Umbilical cord (tissue), 2 donors: ENCODE measurements around the gene MED22. TPM values are rescaled to one million over a fixed set of nuclear protein-coding genes. Genes with fewer than 3 reads are reported as not detected.
"Not testable (repeated sequence)": the region's sequence is repeated elsewhere in the genome, so short reads cannot be mapped to it uniquely, and the experiment has no call there.

Source experiments
- DNase-seq: peaks from one replicate; pipeline ENCODE4 v3.0.0-alpha.2; 2015; ENCODE audit warnings: low spot score
- total RNA-seq: library from RNA; depleted of rRNA; stranded (reverse); fragments of >200 nt; gene quantifications from one replicate; pipeline ENCODE4 v1.2.3, GENCODE V29; 2014; ENCODE audit warnings: low replicate concordance; ENCODE audit not compliant: insufficient read depth

MED22 gene
- total RNA-seq, 1 donor from 2014 or later: 27.7 TPM

DNA sequence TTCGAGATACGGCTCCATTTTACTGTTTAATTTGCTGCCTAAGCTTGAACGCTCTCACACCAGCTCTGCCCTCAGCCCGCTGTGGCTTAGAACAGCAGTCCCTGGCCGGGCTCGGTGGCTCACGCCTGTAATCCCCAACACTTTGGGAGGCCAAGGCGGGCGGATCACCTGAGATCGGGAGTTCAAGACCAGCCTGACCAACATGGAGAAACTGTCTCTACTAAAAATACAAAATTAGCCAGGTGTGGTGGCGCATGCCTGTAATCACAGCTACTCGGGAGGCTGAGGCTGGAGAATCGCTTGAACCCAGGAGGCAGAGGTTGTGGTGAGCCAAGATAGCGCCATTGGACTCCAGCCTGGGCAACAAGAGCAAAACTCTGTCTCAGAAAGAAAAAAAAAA, 29.3 kb upstream of the MED22 start:
- DNase-seq: not testable (repeated sequence)

DNA sequence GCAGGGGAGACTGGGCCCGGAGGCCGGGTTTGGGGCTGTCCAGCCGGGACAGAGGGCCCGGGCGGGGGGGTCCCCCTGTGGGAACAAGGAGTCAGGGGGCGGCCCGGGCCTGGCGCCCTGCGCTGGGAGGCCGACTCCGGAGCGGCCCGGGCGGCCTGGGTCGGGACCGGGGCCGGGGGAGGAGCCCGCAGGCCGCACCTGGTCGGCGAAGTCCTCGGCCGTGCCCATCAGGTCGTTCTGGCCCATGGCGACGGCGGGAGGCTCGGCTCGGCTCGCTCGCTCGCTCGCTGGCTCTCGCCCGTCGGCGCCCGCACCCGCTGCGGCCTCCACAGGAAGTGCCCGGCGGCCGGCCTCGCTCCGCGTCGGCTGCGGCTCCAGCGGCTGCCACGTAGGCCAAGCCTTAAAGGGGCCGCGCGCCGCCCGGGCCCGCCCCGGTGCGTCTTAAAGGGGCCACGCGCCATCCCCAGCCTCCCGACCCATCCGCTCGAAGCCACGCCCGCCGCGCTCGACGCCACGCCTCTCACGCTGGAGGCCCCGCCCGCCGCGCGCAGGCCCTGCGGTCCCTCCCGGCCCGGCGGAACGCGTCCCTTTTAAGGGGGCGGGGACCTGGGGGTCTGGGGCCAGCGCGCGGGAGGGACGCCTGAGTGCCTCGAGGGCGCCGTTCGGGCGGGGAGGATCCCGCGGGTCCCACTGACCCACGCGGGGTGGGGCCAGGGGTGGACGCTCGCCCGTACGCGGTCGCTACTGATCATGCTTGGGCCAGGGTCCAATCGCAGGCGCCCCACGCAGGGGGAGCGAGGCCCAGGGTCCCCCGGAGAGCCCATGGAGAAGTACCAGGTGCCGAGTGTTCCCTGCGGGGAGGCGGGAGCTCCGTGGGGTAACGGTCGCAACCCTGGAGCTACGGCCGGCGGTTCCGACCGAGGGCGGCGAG, 28.1 kb upstream of the MED22 start, which contains the start of the genes STKLD1 and SURF4:
Gene STKLD1, plus strand, starts transcription at position 643 of the 931 bp plus-strand sequence. Its CDS starts 108 bp downstream, at position 751.
Gene SURF4, minus strand, starts transcription at position 337 of the 931 bp plus-strand sequence. Its CDS starts 91 bp downstream, at position 246.
- DNase-seq: peak; percentile 98

DNA sequence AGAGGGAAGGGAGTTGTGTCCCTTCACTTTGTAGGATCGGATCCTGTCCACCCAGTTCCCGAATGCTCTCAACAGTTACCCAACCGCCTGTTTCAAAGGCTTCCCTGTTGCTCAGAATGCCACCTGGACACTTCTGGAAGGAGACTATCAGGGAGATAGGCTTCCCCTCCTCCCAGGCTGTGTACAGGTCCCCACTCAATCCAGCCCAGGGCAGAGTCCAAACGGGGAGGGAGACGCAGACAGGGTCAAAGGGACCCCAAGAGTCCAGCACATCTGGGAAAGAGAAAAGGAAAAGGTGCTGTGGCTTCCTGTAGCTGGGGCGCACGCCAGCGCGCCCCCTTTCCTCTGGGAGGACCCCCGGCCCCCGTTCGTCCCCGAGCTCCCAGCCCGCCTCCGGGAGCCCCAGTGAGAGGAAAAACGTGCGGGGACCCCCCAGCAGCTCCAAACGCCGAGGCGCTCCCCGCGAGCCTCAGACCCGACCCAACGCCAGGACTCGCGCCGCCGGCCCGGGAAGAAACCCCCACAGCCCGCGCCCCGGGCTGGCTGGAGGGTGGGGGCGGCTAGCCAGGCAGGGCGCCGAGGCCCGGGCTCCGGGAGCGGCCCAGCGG, 27.3 kb upstream of the MED22 start:
- DNase-seq: peak; percentile 52

DNA sequence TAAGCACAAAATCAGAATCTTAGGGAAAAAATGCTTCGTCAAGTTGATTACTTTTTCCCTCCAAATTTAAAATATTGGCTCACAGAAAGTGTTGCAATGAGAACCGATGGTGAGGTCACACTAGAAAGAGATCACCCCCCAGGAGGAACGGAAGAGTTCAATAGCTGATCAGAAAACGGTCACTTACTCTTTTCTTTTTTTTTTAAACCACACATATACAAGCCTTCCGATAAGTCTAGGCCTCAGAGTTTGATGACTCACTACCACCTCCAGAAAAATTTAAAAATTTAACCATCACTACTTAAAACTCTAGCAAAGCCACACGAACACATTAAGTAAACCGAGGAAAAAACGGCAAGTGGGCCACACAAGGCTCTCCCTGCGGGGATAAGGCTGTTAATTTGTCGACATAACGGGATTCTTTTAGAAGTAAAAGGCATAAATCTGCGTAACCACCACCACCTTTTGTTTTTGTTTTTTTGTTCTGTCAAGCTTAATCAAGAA, 26.7 kb upstream of the MED22 start:
- DNase-seq: no peak

DNA sequence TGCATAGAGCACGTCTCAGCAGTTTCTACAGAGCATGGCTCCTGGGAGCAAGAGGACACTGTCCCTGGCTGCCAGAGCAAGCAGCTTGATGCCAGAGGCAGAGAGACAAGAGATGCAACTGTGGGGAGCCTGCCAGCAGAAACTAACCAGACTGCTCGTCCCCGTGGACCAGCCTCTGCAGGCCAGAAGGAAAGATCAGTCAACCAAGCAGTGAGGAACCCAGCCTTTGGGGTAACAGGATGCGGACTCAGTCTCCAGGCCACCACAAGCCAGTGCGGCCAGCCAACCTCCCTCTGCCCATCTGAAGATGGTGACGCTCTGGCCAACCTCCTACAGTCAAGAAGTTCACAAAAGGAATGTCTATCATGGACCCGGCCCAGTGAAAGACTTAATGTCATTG, 24.2 kb upstream of the MED22 start:
- no peak for DNase-seq

DNA sequence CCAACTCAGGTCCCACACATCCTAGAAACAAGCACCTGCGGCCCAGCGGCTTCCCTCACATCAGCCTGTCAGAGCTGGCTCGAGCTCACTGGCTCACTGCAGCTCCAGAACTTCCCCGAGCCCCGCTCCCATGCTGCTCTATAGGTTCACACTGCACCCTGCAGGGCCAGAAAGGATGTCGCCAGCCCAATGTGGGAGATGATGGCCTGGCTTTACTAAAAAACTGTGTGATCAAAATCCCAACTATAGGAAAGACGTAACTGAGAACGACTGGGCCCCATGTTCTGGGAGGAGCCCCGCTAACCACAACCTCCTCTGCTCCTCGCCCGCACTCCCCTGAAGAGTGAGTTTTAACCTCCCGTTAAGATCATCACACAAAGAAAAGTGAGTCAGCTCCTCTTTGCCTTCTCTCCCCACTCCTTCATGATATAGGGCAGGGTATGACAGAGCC, 23.4 kb upstream of the MED22 start:
- no peak for DNase-seq

DNA sequence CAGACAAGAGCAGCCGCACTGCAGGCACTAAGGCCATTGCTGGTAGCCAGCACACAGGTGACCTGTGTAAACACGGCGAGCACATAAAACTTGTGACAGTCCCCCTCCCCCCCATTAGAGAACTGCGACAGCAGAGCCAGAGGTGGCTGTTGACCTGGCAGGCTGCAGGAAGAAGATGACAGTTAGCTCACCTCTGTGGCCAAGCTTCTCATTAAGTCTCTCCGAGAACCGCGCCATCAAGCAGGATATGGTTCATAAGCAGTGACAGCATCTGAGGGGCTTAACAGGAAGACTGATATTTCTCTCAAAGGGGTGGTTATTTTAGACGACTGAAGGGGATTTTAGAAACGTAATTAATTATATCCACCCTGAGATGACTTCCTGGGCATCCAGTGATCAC, 22.8 kb upstream of the MED22 start:
- DNase-seq: no peak

DNA sequence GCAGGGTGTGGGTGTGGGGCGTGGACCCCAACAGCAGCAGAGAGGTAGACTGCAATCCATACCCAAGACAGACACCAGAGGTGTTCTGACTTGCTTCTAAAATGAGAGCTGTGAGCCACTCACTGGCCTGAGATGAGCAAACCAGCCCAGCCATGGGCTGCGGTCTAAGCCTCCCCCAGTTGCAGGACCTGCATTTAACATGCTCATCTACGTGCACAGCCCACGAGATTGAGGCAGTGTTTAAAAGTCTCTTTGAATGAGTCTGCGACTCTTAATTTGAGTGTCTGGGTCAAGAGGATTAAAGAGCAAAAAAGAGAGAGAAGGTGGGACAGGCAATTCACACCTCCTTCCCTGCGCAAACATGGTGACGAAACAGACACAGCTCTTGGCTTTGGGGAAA, 22.0 kb upstream of the MED22 start:
- DNase-seq: no peak

DNA sequence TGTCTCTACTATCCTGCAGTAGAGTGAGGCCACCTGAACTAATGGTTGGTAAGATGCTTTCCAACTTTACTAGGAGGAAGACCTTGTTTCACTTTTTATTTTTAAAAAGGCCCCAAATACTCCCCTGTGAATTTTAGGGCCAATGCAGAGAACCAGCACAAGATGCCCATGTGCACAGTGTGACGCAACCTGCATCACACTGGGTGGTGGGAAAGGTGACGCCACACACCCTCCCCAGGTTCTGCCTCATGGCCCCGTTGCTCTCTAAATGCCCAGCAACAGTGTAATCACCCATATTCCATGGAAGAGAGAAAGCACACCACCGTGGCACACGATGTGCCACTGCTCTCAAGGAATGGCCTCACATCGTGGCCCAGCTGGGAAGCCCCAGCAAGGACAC, 21.5 kb upstream of the MED22 start:
- no peak for DNase-seq

DNA sequence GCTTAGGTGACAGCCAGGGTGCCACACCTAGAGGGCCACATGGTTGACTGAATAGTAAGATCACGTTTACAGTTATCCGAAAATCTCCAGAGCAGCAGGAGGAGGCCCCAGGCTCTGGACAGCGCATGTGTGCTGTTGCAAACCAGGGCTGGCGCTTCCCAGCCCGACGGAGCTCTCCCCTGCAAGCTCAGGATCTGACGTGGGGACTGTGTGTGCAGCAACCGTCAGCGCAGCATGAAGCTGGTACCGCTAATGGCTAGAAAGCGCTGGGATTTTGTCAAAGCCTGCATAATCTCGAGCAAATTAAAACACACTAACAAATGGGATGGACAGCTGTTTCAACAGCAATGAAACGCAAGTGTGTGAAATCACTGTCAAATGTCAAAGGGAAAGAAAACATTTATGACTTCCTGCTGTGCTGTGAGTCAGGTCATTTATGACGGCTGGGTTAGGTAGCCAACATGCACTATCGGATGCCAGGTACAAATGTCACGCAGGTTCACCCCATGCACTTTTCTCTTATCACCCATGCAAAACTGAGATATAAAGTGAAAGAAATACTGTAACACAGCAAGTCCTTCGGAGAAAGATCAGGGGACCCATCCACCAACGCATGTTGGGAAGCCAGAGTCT, 20.4 kb upstream of the MED22 start:
- no peak for DNase-seq

DNA sequence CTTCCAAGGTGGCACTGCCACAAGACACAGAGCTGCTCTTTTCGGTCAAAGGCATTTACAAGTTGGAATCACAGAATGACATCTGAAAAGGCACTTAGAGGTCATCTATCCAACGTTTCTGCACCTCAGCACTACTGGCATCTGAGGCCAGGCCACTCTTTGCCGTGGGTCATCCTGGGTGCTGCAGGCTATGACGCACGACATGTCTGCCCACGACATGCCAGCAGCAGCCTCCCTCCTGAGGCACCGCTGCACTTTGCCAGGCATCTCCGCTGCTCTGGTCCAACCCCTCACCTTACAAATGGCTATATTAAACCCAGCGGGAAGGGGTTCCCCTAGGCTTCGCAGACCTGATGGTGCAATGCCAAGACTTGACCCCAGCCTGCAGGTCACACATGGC, 19.8 kb upstream of the MED22 start:
- no peak for DNase-seq

DNA sequence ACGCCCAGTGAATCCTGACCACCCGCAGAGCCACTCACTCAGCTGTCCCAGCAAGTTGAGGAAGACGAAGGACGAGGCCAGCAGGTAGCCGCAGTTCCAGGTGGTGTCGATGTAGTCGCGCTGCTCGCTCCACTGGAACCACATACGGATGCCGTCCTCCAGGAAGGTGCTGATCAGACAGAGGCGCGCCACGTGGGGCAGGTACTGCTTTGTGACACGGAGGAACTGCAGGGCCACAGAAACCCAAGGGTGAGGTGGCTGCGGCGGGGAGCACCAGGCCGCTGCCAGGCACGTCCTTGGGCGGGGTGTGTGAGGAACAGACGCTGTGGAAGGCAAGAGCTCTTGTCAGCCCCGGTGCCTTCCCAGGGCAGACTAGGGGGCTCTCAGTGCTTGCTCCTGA, 19.3 kb upstream of the MED22 start:
- DNase-seq: no peak

DNA sequence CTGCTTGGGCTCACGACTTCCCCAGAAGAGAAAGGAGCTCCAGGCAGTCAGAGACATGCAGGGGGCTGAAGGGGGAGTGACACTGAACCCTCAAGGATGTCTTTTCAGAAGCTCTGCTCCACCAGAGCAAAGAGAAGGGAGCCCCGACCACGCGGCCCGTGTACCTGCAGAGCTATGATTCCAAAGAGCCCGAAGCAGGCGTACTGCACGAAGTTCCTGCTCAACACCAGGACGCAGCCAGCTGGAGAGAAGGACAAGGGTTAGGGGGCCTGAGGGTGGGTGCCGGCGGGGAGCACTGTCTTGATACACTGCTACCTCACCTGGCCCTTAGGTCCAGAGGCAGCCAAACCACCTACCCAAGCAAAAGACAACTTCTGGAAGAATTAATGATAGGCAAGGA, 18.5 kb upstream of the MED22 start:
- no peak for DNase-seq

DNA sequence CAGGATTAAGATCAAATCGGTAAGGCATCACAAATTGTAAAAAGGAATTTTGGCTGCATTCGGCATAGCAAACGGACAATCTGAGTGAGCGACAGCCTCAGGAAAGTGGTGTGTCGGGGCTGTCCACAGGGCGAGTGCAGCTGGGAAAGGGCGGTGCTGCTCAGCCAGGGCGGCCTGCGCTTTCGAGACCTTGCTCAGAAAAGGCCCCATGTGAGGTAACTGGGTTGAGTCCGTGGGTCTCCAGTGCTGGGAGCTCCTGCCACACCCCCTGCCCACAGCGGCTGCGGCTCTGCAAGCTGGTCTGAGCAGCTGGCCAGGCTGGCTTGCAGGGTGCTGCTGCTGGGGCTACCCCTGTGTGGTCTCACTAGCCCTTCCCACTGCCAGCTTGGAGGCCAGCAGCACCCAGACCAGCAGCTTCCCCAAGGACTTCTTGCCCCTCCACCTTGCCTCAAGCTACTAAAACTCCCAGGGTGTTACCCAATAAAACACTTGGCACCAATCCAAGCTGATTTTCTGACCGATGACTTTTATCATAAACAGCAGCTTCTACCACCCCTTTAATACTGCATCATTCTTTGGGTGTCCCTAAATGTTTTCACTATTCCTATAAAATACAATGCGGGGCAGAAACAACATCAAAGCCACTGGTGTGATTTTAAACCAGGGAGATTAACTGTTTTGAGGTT, 14.6 kb upstream of the MED22 start:
- no peak for DNase-seq

DNA sequence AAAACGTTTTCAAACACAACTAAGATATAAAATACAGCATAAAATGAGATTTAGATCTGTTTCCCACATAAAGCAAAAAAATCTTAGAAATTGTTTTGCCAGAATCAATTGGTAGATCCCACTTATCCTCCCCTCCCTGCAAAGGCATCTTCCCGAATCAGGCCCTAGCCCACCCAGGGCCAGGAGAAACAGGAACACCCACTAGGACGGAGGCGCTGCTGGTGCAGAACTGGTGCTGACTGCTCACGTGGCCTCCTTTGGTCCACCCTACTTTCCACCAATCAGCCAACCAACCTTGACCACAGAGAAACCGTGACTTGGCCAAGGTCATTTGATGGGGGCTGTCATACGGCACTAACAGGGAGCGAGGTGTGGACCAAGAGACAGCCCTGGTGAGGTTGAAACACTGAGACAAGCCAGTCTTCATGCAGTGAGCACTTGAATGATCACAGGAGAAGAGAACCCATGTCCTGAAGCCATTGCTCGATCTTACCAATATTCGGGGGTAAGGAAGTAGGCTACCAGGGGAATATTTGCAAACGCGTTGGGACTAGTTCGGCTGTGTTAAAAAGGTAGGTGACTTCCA, 13.7 kb upstream of the MED22 start:
- no peak for DNase-seq

DNA sequence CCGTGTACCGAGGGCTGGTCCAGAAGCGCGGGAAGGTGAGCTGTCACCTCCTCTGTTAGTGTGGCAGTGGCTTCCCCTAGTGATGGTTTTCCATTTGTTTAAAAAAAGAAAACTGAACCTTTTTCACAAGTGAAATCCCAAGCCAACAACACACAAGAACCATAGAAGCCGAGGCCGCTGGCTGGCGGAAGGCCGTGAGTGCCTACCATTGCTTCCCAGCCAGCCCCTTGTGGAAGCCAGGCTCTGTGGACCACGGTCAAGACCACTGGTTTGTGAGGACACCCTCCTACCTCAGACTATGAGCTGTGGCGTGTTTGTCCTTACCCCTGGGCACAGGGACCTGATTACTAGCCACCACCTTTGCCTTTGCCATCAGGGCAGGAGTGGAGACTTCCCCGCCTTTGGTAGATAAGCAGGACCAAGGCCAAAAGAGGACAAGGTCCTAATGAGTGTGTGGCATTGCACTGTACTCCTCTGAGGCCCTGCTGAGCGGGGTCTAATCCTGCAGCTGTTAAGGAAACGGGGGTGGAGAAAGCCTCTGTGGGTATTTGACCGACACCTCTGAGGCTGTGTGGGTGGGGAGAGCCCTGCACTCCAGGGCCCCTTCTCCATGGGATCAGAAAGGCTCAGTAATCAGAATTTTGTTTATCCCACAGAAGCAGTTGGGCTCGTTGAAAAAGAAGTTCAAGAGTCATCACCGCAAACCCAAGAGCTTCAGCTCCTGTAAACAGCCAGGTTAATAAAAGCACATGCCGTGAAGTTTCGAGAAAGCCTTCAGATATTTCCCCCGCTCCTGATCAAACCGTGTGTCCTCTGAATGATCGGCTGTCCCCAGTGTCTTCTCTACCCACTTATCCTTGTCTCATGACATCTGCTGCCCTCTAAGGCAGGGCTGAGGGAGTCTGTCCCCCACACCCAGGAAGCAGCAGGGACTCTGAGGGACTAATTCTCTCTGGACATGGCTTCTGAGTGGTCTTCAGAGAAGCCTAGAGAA, 12.8 kb upstream of the MED22 start:
- no peak for DNase-seq

DNA sequence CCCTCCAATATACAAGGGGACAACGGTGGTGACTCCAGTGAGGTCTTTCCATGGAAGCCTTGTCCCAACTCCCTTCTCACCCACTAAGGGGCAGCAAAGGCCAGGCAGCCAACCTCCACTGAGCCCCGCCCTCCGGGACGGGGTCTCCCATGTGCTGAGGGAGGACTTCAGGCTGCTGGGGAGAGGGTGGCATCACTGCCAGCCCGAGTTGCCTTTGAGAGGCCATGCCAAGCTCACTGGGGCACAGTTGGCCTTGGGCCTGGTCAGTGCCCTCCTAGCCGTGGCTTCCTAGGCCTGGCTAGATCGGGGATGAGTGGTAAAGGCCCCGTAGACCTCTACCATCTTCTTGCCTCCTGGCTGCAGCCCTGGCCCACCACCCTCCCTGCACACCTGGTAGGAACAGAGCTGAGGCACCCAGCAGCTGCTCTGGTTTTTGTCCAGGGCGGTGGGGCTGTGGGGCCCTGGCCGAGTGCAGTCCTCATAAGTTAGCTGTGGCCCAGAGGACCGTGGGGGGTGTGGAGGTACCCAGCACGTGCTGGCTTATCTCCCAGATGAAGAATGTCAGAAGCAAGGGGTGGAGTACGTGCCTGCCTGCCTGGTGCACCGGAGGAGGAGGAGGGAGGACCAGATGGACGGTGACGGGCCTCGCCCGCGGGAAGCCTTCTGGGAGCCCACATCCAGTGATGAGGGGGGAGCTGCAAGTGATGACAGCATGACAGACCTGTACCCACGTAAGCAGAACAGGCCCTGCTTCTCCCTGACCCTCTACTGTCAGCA, 11.7 kb upstream of the MED22 start:
- peak; percentile 37 for DNase-seq

DNA sequence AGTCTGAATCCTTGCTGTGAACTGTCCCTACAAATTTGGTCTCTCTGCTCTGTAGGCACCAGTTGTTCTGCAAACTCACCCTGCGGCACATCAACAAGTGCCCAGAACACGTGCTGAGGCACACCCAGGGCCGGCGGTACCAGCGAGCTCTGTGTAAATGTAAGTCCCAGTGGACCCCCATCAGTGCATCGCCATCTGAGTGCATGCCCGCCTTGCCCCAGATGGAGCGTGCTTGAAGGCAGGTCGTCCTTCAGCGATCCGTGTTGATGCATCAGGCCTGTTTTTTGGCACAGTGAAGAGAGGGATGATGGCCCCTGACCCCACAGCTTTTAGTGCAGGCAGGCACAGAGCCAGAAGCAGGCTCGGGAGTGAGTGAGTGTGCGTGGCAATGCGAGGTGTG, 9.7 kb upstream of the MED22 start:
- DNase-seq: no peak
